GM20000 (cell line): ENCODE measurements around the gene SUSD6.

Source experiments
- DNase-seq: peaks from one replicate; pipeline ENCODE4 v3.0.0; 2012; ENCODE audit warnings: low spot score
- CTCF ChIP-seq: IDR thresholded peaks from 2 replicates; pipeline ENCODE4 v1.5.1; 2012; ENCODE audit warnings: mild to moderate bottlenecking, control low read depth; ENCODE audit errors: extremely low read depth, missing control alignments

SUSD6 gene

DNA sequence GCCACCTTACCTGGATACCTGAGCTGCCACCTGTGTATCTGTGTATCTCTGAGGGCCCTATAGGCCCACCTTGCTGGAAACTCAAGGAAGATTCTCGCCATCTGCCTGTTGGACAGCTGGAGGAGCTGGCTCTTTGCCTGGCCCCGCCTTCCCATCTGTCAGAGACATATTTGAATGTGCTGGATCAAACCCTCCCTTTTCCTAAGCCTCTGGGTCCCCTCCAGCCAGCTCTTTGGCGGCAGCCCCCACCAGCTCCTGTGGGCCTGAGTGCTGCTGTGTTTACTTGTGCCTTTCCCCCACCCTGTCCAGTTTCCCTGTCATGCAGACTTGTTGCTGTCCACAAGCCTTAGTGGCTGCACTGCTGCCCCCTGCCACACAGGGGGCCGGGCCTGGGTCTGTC lies 99.7 kb downstream of the SUSD6 start:
- no peak for DNase-seq
- TF ChIP-seq CTCF, result no peak

- no peak for TF ChIP-seq CTCF
- DNase-seq, result no peak
These were observed 100.1 kb downstream of the SUSD6 start for GRCh38 chr14:69711477-69711876.

DNA sequence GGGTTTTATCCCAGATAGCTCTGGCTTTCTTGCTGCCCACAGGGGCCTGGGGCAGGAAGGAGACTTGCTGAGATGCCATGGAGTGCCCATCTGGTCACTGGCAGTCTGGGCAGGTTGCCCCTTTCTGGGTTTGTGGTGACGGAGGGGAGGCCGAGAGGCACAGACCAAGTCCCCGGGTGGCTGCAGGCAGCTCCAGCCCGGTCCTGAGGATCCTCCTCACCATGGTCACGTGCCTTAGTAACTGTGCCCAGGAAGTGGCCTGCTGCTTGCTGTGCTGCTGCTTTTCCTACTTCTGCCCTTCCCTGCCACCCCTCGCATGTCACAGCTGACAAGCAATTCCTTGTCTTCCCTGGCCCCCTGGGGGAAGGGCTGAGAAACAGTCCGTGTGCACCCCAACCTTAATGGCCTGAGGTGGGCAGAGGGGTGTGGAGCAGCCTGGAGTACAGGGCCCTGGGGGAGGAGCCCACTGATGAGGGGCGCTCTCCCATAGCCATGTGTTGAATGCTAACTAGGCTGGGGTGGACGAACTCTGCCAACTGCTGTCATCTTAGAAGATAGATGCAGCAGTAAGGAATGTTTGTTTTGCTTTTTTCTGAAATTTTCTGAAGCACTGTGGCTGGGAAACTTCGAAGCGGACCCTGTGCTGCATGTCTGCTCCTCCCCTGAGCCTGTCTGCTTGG lies 100.6 kb downstream of the SUSD6 start:
- no peak for TF ChIP-seq CTCF
- DNase-seq, result no peak

DNA sequence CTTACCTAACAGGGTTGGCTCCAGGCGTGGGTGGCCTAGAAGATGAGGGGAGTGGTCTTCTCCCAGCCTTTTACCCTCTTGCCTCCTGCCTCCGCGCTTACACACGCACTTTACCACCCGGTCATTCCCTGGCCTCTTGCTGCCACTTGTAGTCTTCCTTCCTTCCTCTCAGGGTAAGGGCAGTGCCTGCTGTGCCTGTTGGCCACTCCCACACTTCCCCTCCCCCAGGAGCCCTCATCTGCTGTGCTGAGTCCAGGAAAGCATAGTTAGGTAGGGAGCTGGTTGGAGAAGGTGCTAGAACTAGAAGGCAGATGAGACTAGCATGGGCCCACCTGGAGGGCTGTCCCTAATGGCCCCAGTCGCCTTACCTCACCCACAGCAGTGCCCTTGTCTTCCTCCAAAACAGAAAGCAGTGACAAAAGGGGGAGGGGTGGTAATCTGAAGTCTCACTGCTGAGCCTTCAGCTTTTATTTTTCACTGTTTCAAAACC lies 101.2 kb downstream of the SUSD6 start:
- no peak for DNase-seq
- no peak for TF ChIP-seq CTCF

DNA sequence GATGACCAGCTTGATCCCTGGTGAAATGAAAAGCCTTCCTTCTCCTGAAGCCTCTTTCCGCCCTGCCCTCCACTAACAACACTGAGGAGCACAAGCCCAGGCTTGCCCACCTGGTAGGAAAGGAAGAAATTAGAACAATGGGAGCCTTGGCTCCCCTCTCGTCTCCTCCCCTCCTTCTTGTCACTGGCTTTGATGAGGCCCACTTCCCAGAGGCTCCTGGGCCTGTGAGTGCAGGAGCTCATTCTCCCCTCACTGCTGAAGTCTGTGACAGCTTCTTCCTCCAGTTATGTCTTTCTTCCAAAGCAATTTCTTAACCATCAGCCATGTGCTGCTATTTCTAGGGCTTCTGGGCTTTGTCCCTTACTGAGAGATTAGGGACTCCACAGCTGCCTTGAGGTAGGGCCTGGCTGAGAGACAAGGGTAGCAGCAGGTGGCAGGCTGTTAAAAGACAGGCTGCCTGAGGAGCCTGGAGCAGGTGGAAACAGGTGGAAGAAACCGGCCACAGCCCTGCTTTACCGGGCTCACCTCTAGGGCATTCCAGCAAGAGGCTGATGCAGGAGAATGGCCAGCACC lies 101.9 kb downstream of the SUSD6 start:
- no peak for DNase-seq
- no peak for TF ChIP-seq CTCF

- no peak for TF ChIP-seq CTCF
- DNase-seq, result no peak
These were observed 102.7 kb downstream of the SUSD6 start for GRCh38 chr14:69713993-69714679.
